AG04449 (cell line): ENCODE measurements around the gene NBEA.

ENCODE experiments used
- CTCF ChIA-PET: fragments of 350-600 bp; formaldehyde crosslinking; extraction: SDS; loops from one replicate; lab custom pipeline; 2021; ENCODE audit warnings: antibody characterized with exemption; lab: Yijun Ruan, JAX
- POLR2A ChIA-PET: fragments of 400-600, 350-600 bp; formaldehyde crosslinking; extraction: SDS; loops from one replicate; lab custom pipeline; 2020; ENCODE audit warnings: antibody characterized with exemption, inconsistent platforms; lab: Yijun Ruan, JAX
- DNase-seq: peaks from one replicate; pipeline ENCODE4 v3.0.0-alpha.2; 2010; ENCODE audit warnings: low read depth, low spot score
- H3K4me3 ChIP-seq: 2 replicates; pipeline ENCODE4 v1.5.1; 2011; ENCODE audit warnings: low read depth, mild to moderate bottlenecking, control low read depth, low read length
- CTCF ChIP-seq: IDR thresholded peaks from one replicate; pipeline ENCODE4 v1.5.1; 2011; ENCODE audit warnings: mild to moderate bottlenecking, moderate library complexity, low read length, control low read depth, inconsistent platforms; ENCODE audit not compliant: insufficient read depth; ENCODE audit errors: missing control alignments

The NBEA gene

GRCh38 chr13:35681685-35682084 is 739.6 kb downstream of the NBEA start:
- H3K4me3 ChIP-seq: no peak overlapping the region
- TF ChIP-seq CTCF: no peak
- ChIA-PET CTCF (no interaction called here), POLR2A (no interaction called here)
- DNase-seq: no peak

GRCh38 chr13:35684432-35684831 is 742.4 kb downstream of the NBEA start:
- no peak for TF ChIP-seq CTCF
- POLR2A ChIA-PET: no interaction called here
- no peak for DNase-seq
- no peak overlapping the region for H3K4me3 ChIP-seq
- CTCF ChIA-PET: interaction anchor here (1.4 kb wide), 1 partner anchor 53 kb away, joined by 3 read pairs; no protein-coding TSS in a partner anchor

GRCh38 chr13:35687336-35687735 is 745.3 kb downstream of the NBEA start:
- CTCF ChIA-PET: interaction anchor here (1.0 kb wide), 1 partner anchor 96 kb away, joined by 3 read pairs; no protein-coding TSS in a partner anchor
- no peak overlapping the region for H3K4me3 ChIP-seq
- POLR2A ChIA-PET: no interaction called here
- no peak for DNase-seq
- no peak for TF ChIP-seq CTCF

- no peak overlapping the region for H3K4me3 ChIP-seq
- no peak for TF ChIP-seq CTCF
- CTCF ChIA-PET: interaction anchor here (0.6 to 1.4 kb wide), 4 partner anchors 17 to 205 kb away, joined by 3 to 4 read pairs (median 3); no protein-coding TSS in a partner anchor
- DNase-seq: no peak
- POLR2A ChIA-PET: no interaction called here
Observed at GRCh38 chr13:35690581-35691207, 748.6 kb downstream of the NBEA start.

GRCh38 chr13:35693134-35693784 is 751.2 kb downstream of the NBEA start:
- DNase-seq: no peak
- no peak for TF ChIP-seq CTCF
- ChIA-PET CTCF (interaction anchor here (1.0 to 1.4 kb wide), 2 partner anchors 26 to 62 kb away, joined by 3 to 5 read pairs; no protein-coding TSS in a partner anchor), POLR2A (no interaction called here)
- H3K4me3 ChIP-seq: no peak overlapping the region

GRCh38 chr13:35694031-35694430 is 752.0 kb downstream of the NBEA start:
- CTCF ChIA-PET: no interaction called here
- TF ChIP-seq CTCF: no peak

More at GRCh38 chr13:35694031-35694430, 752.0 kb downstream of the NBEA start:
- no peak overlapping the region for H3K4me3 ChIP-seq
- no peak for DNase-seq
- POLR2A ChIA-PET: no interaction called here
